Kidney (tissue), 14 donors: ENCODE data around the gene SPON1. TPM values are rescaled to one million over a fixed set of nuclear protein-coding genes. Genes with fewer than 3 reads are reported as not detected.

Experiments used
- DNase-seq, 5 donors: peaks; one replicate each; pipeline ENCODE4 v3.0.0-alpha.2; 2013 to 2020
- FAIRE-seq: peaks from 2 replicates; lab custom pipeline; 2012; peaks lifted over from hg19 to GRCh38; lab: Jason Lieb, UNC
- H3K27ac ChIP-seq, 2 donors: one replicate each; pipeline ENCODE4 v1.7.0; 2013; ENCODE audit warnings: low read depth in 2 of 2, low read length in 2 of 2, inconsistent platforms in 1 of 2
- H3K27me3 ChIP-seq: one replicate; pipeline ENCODE4 v1.7.1; 2013; ENCODE audit warnings: low read length, inconsistent platforms; ENCODE audit not compliant: control insufficient read depth, insufficient read depth
- H3K36me3 ChIP-seq, 3 donors: one replicate each; pipeline versions ENCODE4 v1.7.0 to v1.7.1; 2013; ENCODE audit warnings: low read length in 3 of 3, control low read depth in 1 of 3, inconsistent platforms in 1 of 3; ENCODE audit not compliant: insufficient read depth in 3 of 3, control insufficient read depth in 2 of 3
- H3K4me1 ChIP-seq, 3 donors: one replicate each; pipeline versions ENCODE4 v1.7.0 to v1.7.1; 2013; ENCODE audit warnings: low read length in 3 of 3, inconsistent platforms in 1 of 3, low read depth in 1 of 3; ENCODE audit not compliant: control insufficient read depth in 2 of 3, insufficient read depth in 2 of 3
- H3K4me3 ChIP-seq, 3 donors: one replicate each; pipeline versions ENCODE4 v1.7.0 to v1.8.1; 2013; ENCODE audit warnings: low read length in 3 of 3, control low read depth in 1 of 3, inconsistent platforms in 1 of 3
- H3K9ac ChIP-seq, 3 donors: one replicate each; pipeline versions ENCODE4 v1.7.0 to v1.7.1; 2013; ENCODE audit warnings: low read length in 3 of 3, control low read depth in 1 of 3, inconsistent platforms in 1 of 3
- H3K9me3 ChIP-seq, 3 donors: one replicate each; pipeline versions ENCODE4 v1.7.0 to v1.7.1; 2013; ENCODE audit warnings: low read length in 3 of 3, control low read depth in 1 of 3, inconsistent platforms in 1 of 3; ENCODE audit not compliant: control insufficient read depth in 2 of 3, insufficient read depth in 1 of 3
- CTCF ChIP-seq: IDR thresholded peaks from 3 replicates; pipeline ENCODE4 v1.5.1; 2012; ENCODE audit warnings: mild to moderate bottlenecking, moderate library complexity, borderline replicate concordance; ENCODE audit not compliant: insufficient read depth; ENCODE audit errors: extremely low read depth
- intact Hi-C: fragments of 100-400 bp; cut with DNase I; formaldehyde crosslinking; loops from one replicate; pipeline ENCODE4 v1.11.1; 2022
- polyA plus RNA-seq: library from polyadenylated mRNA; stranded (reverse); fragments of 350-450 nt; fragmentation: Illumina TruSeq; extraction: RNeasy Lipid Tissue Mini Kit (QIAGEN cat#74804); gene quantifications from one replicate; pipeline ENCODE4 v1.2.3, GENCODE V29; 2014; ENCODE audit warnings: low read depth, low replicate concordance; ENCODE audit not compliant: insufficient read depth
- total RNA-seq: library from RNA; stranded (reverse); fragmentation: NEBNext Ultra II Directional; extraction: Animal tissue kit (Norgen Biotek cat#: 25700); gene quantifications from one replicate; pipeline ENCODE4 v1.2.1, GENCODE V29; 2021
- donor health status: control.
- donor health status: control.
- donor health status: control.
- donor health status: control.
- donor health status: control.
- donor health status: DM: yes; HTN: yes; CAD: no.
- donor health status: Normal renal cell carcinoma (clear cell type).

Gene SPON1
- total and polyA plus RNA-seq, 2 donors from 2014 or later: 3.8 to 77.9 TPM

GRCh38 chr11:14095882-14096281, 133.4 kb downstream of the SPON1 start:
- H3K4me1 ChIP-seq: no peaks in the 10 kb centered on the region
- H3K9me3 ChIP-seq: no peaks in the 10 kb centered on the region
- TF ChIP-seq CTCF: no peak
- FAIRE-seq (no peak), DNase-seq (no peak)
- H3K27me3 ChIP-seq: no peaks in the 10 kb centered on the region
- no peak overlapping the region for H3K4me3 ChIP-seq
- H3K36me3 ChIP-seq: no peaks in the 10 kb centered on the region
- H3K27ac ChIP-seq: no peak overlapping the region
- no peak overlapping the region for H3K9ac ChIP-seq
- intact Hi-C loops: no loop called here

GRCh38 chr11:14096606-14097005, 134.1 kb downstream of the SPON1 start:
- intact Hi-C loops: no loop called here
- Histone ChIP-seq H3K9me3 (no peaks in the 10 kb centered on the region), H3K27me3 (no peaks in the 10 kb centered on the region), H3K36me3 (no peaks in the 10 kb centered on the region), H3K4me3 (no peak overlapping the region), H3K27ac (no peak overlapping the region), H3K4me1 (no peaks in the 10 kb centered on the region), H3K9ac (no peak overlapping the region)
- TF ChIP-seq CTCF: no peak
- DNase-seq (no peak), FAIRE-seq (no peak)

GRCh38 chr11:14101388-14101787, 138.9 kb downstream of the SPON1 start:
- no peaks in the 10 kb centered on the region for H3K4me1 ChIP-seq
- H3K9me3 ChIP-seq: no peaks in the 10 kb centered on the region
- no peaks in the 10 kb centered on the region for H3K27me3 ChIP-seq
- no peak overlapping the region for H3K9ac ChIP-seq
- H3K36me3 ChIP-seq: no peaks in the 10 kb centered on the region
- DNase-seq (no peak), FAIRE-seq (no peak)
- H3K27ac ChIP-seq: no peak overlapping the region
- H3K4me3 ChIP-seq: no peak overlapping the region
- intact Hi-C loops: no loop called here
- no peak for TF ChIP-seq CTCF

GRCh38 chr11:14102766-14103165, 140.2 kb downstream of the SPON1 start:
- no peaks in the 10 kb centered on the region for H3K4me1 ChIP-seq
- no peak for TF ChIP-seq CTCF
- no peaks in the 10 kb centered on the region for H3K27me3 ChIP-seq
- no peak overlapping the region for H3K4me3 ChIP-seq
- DNase-seq (no peak), FAIRE-seq (no peak)
- intact Hi-C loops: no loop called here
- H3K27ac ChIP-seq: no peak overlapping the region
- H3K36me3 ChIP-seq: no peaks in the 10 kb centered on the region
- no peaks in the 10 kb centered on the region for H3K9me3 ChIP-seq
- no peak overlapping the region for H3K9ac ChIP-seq
